H9 (cell line): ENCODE data around the gene LILRB3. TPM values are rescaled to one million over a fixed set of nuclear protein-coding genes. Genes with fewer than 3 reads are reported as not detected.

Experiments
- DNase-seq: peaks from one replicate; pipeline ENCODE4 v3.0.0-alpha.2; 2017
- H2AFZ ChIP-seq: one replicate; pipeline ENCODE4 v1.6.1; 2013; ENCODE audit warnings: mild to moderate bottlenecking, low read length, control low read depth, moderate library complexity
- H2AK5ac ChIP-seq: 2 replicates; pipeline ENCODE4 v1.6.1; 2013; ENCODE audit warnings: low read length, control low read depth, mixed read lengths; ENCODE audit not compliant: insufficient read length
- H2BK120ac ChIP-seq: one replicate; pipeline ENCODE4 v1.6.1; 2013; ENCODE audit warnings: low read depth, mild to moderate bottlenecking, low read length, control low read depth, inconsistent platforms; ENCODE audit not compliant: poor library complexity, severe bottlenecking
- H2BK12ac ChIP-seq: 2 replicates; pipeline ENCODE4 v1.6.1; 2013; ENCODE audit warnings: low read length, control low read depth, mixed read lengths, low read depth; ENCODE audit not compliant: insufficient read length
- H2BK15ac ChIP-seq: 2 replicates; pipeline ENCODE4 v1.6.1; 2013; ENCODE audit warnings: low read depth, low read length, control low read depth
- H2BK20ac ChIP-seq: one replicate; pipeline ENCODE4 v1.6.1; 2013; ENCODE audit warnings: low read depth, mild to moderate bottlenecking, low read length, control low read depth, inconsistent platforms; ENCODE audit not compliant: poor library complexity, severe bottlenecking
- H2BK5ac ChIP-seq: 2 replicates; pipeline ENCODE4 v1.6.1; 2013; ENCODE audit warnings: low read length, control low read depth, mixed read lengths; ENCODE audit not compliant: insufficient read length
- H3K14ac ChIP-seq: 2 replicates; pipeline ENCODE4 v1.6.1; 2013; ENCODE audit warnings: low read length, control low read depth; ENCODE audit not compliant: insufficient read depth
- H3K18ac ChIP-seq: 2 replicates; pipeline ENCODE4 v1.6.1; 2013; ENCODE audit warnings: low read depth, mild to moderate bottlenecking, mixed read lengths, low read length, control low read depth; ENCODE audit not compliant: insufficient read length
- H3K23ac ChIP-seq: 2 replicates; pipeline ENCODE4 v1.6.1; 2013; ENCODE audit warnings: low read length, control low read depth, mixed read lengths, low read depth; ENCODE audit not compliant: insufficient read length
- H3K23me2 ChIP-seq: 2 replicates; pipeline ENCODE4 v1.6.1; 2013; ENCODE audit warnings: low read depth, mild to moderate bottlenecking, mixed read lengths, low read length, control low read depth; ENCODE audit not compliant: insufficient read length, poor library complexity, severe bottlenecking
- H3K27ac ChIP-seq: 2 replicates; pipeline ENCODE4 v1.5.1; 2013; ENCODE audit warnings: low read length, control low read depth, mixed read lengths, low read depth; ENCODE audit not compliant: insufficient read length
- H3K27me3 ChIP-seq: 2 replicates; pipeline ENCODE4 v1.6.1; 2013; ENCODE audit warnings: low read length, control low read depth, inconsistent platforms; ENCODE audit not compliant: insufficient read depth
- H3K4ac ChIP-seq: 2 replicates; pipeline ENCODE4 v1.6.1; 2013; ENCODE audit warnings: low read depth, mild to moderate bottlenecking, control low read depth, inconsistent platforms, low read length, moderate library complexity
- H3K4me1 ChIP-seq: 2 replicates; pipeline ENCODE4 v1.6.1; 2013; ENCODE audit warnings: low read length, control low read depth, inconsistent platforms; ENCODE audit not compliant: insufficient read depth
- H3K4me2 ChIP-seq: 2 replicates; pipeline ENCODE4 v1.6.1; 2013; ENCODE audit warnings: low read length, control low read depth, mixed read lengths; ENCODE audit not compliant: insufficient read length, insufficient read depth
- H3K56ac ChIP-seq: 2 replicates; pipeline ENCODE4 v1.6.1; 2013; ENCODE audit warnings: low read depth, mild to moderate bottlenecking, mixed read lengths, low read length, control low read depth; ENCODE audit not compliant: insufficient read length
- H3K79me1 ChIP-seq: 2 replicates; pipeline ENCODE4 v1.6.1; 2013; ENCODE audit warnings: low read depth, mild to moderate bottlenecking, moderate library complexity, low read length, control low read depth, inconsistent platforms; ENCODE audit not compliant: insufficient read depth, poor library complexity, severe bottlenecking
- H3K79me2 ChIP-seq: 2 replicates; pipeline ENCODE4 v1.6.1; 2013; ENCODE audit warnings: low read length, control low read depth, inconsistent platforms; ENCODE audit not compliant: insufficient read depth
- H3K9ac ChIP-seq: 2 replicates; pipeline ENCODE4 v1.6.1; 2013; ENCODE audit warnings: low read length, control low read depth, mixed read lengths; ENCODE audit not compliant: insufficient read length; ENCODE audit errors: extremely low read depth
- H3K9me3 ChIP-seq: one replicate; pipeline ENCODE4 v1.6.1; 2013; ENCODE audit warnings: low read depth, low read length, inconsistent platforms; ENCODE audit not compliant: control insufficient read depth
- H3T11ph ChIP-seq: one replicate; pipeline ENCODE4 v1.6.1; 2013; ENCODE audit warnings: mild to moderate bottlenecking, low read length, control low read depth, inconsistent platforms
- H4K20me1 ChIP-seq: one replicate; pipeline ENCODE4 v1.6.1; 2013; ENCODE audit not compliant: control insufficient read depth, insufficient read length, insufficient read depth
- H4K5ac ChIP-seq: 2 replicates; pipeline ENCODE4 v1.6.1; 2013; ENCODE audit warnings: low read depth, mild to moderate bottlenecking, mixed read lengths, low read length, control low read depth; ENCODE audit not compliant: insufficient read length
- H4K8ac ChIP-seq: replicated peaks from 2 replicates; pipeline ENCODE4 v1.6.1; 2013; ENCODE audit warnings: low read length, control low read depth, mixed read lengths, low read depth; ENCODE audit not compliant: insufficient read length
- H4K91ac ChIP-seq: 2 replicates; pipeline ENCODE4 v1.6.1; 2013; ENCODE audit warnings: low read depth, mild to moderate bottlenecking, moderate library complexity, mixed read lengths, low read length, control low read depth; ENCODE audit not compliant: insufficient read length
- H3K27ac Mint-ChIP-seq, 3 experiments: 2 replicates in 2 of 3; 3 replicates in 1 of 3; pipeline ENCODE4 v1.8.0; 2020 to 2021; ENCODE audit warnings: mixed read lengths in 3 of 3, mild to moderate bottlenecking in 1 of 3, moderate library complexity in 1 of 3
- H3K27me3 Mint-ChIP-seq: 2 replicates; pipeline ENCODE4 v1.8.0; 2021; ENCODE audit warnings: low read depth, mild to moderate bottlenecking, moderate library complexity, mixed read lengths
- H3K36me3 Mint-ChIP-seq, 3 experiments: 2 replicates in 2 of 3; 3 replicates in 1 of 3; pipeline ENCODE4 v1.8.0; 2020 to 2021; ENCODE audit warnings: low read depth in 3 of 3, mixed read lengths in 3 of 3; ENCODE audit not compliant: insufficient read depth in 1 of 3
- H3K4me1 Mint-ChIP-seq, 2 experiments: 2 replicates each; pipeline ENCODE4 v1.8.0; 2020; ENCODE audit warnings: mixed read lengths in 2 of 2
- H3K4me3 Mint-ChIP-seq, 2 experiments: 2 replicates in 1 of 2; 3 replicates in 1 of 2; pipeline ENCODE4 v1.8.0; 2020 to 2021; ENCODE audit warnings: mild to moderate bottlenecking in 2 of 2, mixed read lengths in 2 of 2, moderate library complexity in 1 of 2
- H3K9me3 Mint-ChIP-seq, 2 experiments: 2 replicates in 1 of 2; 3 replicates in 1 of 2; pipeline ENCODE4 v1.8.0; 2020; ENCODE audit warnings: mild to moderate bottlenecking in 2 of 2, mixed read lengths in 2 of 2, moderate library complexity in 1 of 2
- CTCF ChIP-seq: fragments of 200-600 bp; sonication (generic); conservative IDR thresholded peaks from 3 replicates; pipeline ENCODE4 v1.8.0; 2021; ENCODE audit warnings: antibody characterized with exemption, mild to moderate bottlenecking
- WGBS: extraction: QIAGEN DNeasy Blood & Tissue Kit; methylation state at CpG from one replicate; pipeline ENCODE4 v1.1.7; 2013; ENCODE audit warnings: missing lambda C conversion rate, low lambda C conversion rate, mixed read lengths; ENCODE audit not compliant: insufficient read length; ENCODE audit errors: extremely low coverage; 5-methylcytosine and 5-hydroxymethylcytosine counted together
- total RNA-seq: library from RNA; stranded (reverse); gene quantifications from 2 replicates; pipeline ENCODE4 v1.2.1, GENCODE V29; 2021

Gene LILRB3
- total RNA-seq, 1 experiment from 2014 or later: not detected

GRCh38 chr19:54186351-54186750 is 36.5 kb downstream of the LILRB3 start:
- H4K5ac ChIP-seq: no peak overlapping the region
- no peak overlapping the region for H3T11ph ChIP-seq
- no peak overlapping the region for H3K4me2 ChIP-seq
- no peak overlapping the region for H3K56ac ChIP-seq
- H3K9me3 Mint-ChIP-seq: no peaks in the 10 kb centered on the region
- peaks cover 21 to 41% (median 41%) of the 10 kb centered on the region in 3 experiments for H3K36me3 Mint-ChIP-seq
- H3K4ac ChIP-seq: no peak overlapping the region
- no peaks in the 10 kb centered on the region for H3K79me2 ChIP-seq
- no peak overlapping the region for H3K9ac ChIP-seq
- no peak overlapping the region for H3K18ac ChIP-seq
- no peak overlapping the region for H3K14ac ChIP-seq
- H3K27ac Mint-ChIP-seq: no peak overlapping the region; a peak in 1 of 7 replicates
- H4K8ac ChIP-seq: no peak overlapping the region
- TF ChIP-seq CTCF: no peak
- H2BK12ac ChIP-seq: no peak overlapping the region
- no peak overlapping the region for H4K91ac ChIP-seq
- H2AFZ ChIP-seq: no peak overlapping the region
- no peaks in the 10 kb centered on the region for H3K9me3 ChIP-seq
- no peak overlapping the region for H2AK5ac ChIP-seq
- H3K4me3 Mint-ChIP-seq: no peak overlapping the region; a peak in 1 of 5 replicates
- no peak overlapping the region for H3K23ac ChIP-seq
- peaks cover 3 to 13% of the 10 kb centered on the region in 2 experiments; a peak in 3 of 4 replicates for H3K4me1 Mint-ChIP-seq
- no peak for DNase-seq
- peaks cover 5% of the 10 kb centered on the region for H3K23me2 ChIP-seq
- H4K20me1 ChIP-seq: peaks cover 3% of the 10 kb centered on the region
- H3K27me3 ChIP-seq: no peaks in the 10 kb centered on the region
- H3K27ac ChIP-seq: no peak overlapping the region
- H3K4me1 ChIP-seq: no peaks in the 10 kb centered on the region
- no peaks in the 10 kb centered on the region for H3K79me1 ChIP-seq
- H3K27me3 Mint-ChIP-seq: no peaks in the 10 kb centered on the region
- no peak overlapping the region for H2BK120ac ChIP-seq
- no peak overlapping the region for H2BK20ac ChIP-seq
- WGBS: no CpG with 5 or more reads among the region's 8 CpGs
- H2BK15ac ChIP-seq: no peak overlapping the region
- H2BK5ac ChIP-seq: no peak overlapping the region
